GM18520 (cell line): Measurements from ENCODE around the gene HPSE2.
"Not testable (repeated sequence)": the region's sequence is repeated elsewhere in the genome, so short reads cannot be mapped to it uniquely, and the experiment has no call there.

Experiments
- ATAC-seq: cut with Tn5 transposase; IDR thresholded peaks from one replicate; pipeline ENCODE4 v1.9.1; 2021; ENCODE audit not compliant: unreplicated experiment

HPSE2 gene

GRCh38 chr10:98577168-98577567 lies 658.5 kb downstream of the HPSE2 start:
- no peak for ATAC-seq

GRCh38 chr10:98576096-98576495 lies 659.6 kb downstream of the HPSE2 start:
- no peak for ATAC-seq

GRCh38 chr10:98572594-98572993 lies 663.1 kb downstream of the HPSE2 start:
- ATAC-seq: no peak

- no peak for ATAC-seq
Measured at GRCh38 chr10:98570834-98571233, 664.8 kb downstream of the HPSE2 start.

DNA sequence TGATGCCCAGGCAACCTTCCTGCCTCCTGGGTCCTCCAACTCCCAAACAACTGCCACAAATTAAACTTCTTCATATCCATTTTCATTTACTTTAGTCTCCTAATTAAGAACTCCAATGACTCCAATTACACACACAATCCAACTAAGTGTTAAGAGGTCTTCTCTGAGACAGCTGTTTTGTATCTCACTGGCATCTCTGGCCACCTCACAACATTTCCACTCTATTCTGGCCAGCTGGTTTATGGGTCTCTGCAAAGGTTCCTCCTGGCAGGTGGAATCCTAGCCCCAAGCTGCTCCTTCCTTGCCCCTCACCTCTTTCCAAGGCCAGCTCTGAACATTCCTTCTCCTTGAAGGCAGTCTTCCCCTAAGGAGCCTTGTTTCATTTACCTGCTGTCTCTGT lies 665.8 kb downstream of the HPSE2 start:
- ATAC-seq: no peak

DNA sequence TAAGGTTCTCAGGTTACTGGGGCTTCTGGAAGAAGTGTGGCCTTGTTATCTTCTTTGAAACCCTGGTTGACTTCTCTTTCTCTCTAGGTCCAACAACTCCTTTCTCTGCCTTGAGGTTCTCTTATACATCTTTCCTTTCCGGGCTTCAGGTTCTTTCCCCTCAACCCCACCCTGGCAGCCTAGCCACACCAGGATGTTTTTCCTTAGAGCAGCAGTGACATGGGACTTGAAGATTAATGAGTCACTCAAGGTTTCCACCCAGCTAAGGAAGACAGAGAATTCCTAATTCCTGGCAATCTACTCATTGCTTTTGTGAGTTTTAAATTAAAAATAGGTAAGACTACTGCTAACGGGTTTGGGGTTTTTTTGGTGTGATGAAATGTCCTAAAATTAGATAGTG lies 667.1 kb downstream of the HPSE2 start:
- no peak for ATAC-seq

- no peak for ATAC-seq
Measured at GRCh38 chr10:98567391-98568133, 668.1 kb downstream of the HPSE2 start.

- ATAC-seq: no peak
Measured at GRCh38 chr10:98563811-98564210, 671.8 kb downstream of the HPSE2 start.

DNA sequence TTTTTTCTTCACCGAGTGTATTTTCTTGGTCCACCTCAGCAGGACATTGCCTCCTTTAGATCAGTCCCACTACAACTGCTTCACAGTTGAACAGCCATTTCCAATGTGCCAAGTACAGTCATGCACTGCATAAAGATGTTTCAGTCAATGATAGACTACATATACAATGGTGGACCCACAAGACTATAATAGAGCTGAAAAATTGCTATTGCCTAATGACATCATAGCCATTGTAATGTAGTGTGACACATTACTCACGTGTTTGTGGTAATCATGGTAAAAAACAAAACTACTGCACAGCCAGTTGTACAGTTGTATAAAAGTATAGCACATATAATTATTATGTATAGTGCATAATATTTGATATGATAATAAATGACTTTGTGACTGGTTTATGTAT lies 675.1 kb downstream of the HPSE2 start:
- ATAC-seq: no peak

GRCh38 chr10:98556061-98556460 lies 679.6 kb downstream of the HPSE2 start:
- ATAC-seq: no peak

DNA sequence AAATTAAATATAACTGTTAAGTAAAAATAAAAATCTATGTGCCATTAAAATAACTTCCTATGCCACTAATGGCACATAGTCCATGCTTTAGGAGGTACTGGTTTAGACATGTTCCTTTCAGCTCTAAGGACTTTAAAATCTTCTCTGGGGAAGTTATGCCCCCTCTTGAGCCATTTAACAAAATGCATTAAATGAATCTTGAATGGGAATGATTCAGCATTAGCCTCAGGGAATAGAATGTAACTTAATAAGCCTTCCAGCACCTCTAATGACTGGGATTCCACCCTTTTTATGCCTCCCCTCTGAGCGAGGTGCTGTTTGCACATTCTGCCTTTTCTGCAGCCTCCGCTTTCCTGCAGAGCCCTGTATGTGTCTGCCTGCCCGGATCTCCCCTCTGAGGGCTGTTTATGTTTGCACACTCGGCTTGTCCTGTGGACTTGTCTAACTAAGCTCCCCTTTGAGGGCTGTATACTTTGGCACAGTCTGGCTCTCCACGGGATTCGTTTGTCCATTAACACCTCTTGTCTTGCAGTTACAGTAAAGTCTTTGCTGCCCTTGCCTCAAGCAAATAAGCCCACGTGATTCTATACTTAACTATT lies 680.5 kb downstream of the HPSE2 start:
- no peak for ATAC-seq

GRCh38 chr10:98541561-98541960 lies 694.1 kb downstream of the HPSE2 start:
- ATAC-seq: not testable (repeated sequence)

- no peak for ATAC-seq
Measured at GRCh38 chr10:98539578-98539977, 696.1 kb downstream of the HPSE2 start.

- ATAC-seq: no peak
Measured at GRCh38 chr10:98538472-98538871, 697.2 kb downstream of the HPSE2 start.

DNA sequence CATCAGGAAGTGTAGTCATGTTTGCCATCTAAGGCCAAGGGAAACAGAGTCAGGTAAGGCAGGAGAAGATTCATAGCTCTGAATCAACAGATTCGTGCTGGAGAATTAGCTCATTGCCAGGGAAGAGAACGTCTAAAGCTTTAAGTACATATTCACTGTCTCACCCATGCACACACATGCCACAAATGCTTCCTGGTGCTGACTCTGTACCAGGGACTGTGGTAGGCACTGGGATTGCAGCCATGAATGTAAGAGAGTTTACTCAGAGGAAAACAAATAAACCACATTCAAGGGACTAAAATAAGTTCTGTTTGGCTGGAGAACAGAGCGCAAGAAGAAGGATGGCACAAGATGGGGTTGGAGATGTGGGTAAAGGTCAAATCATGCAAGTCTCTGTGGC lies 699.1 kb downstream of the HPSE2 start:
- no peak for ATAC-seq

DNA sequence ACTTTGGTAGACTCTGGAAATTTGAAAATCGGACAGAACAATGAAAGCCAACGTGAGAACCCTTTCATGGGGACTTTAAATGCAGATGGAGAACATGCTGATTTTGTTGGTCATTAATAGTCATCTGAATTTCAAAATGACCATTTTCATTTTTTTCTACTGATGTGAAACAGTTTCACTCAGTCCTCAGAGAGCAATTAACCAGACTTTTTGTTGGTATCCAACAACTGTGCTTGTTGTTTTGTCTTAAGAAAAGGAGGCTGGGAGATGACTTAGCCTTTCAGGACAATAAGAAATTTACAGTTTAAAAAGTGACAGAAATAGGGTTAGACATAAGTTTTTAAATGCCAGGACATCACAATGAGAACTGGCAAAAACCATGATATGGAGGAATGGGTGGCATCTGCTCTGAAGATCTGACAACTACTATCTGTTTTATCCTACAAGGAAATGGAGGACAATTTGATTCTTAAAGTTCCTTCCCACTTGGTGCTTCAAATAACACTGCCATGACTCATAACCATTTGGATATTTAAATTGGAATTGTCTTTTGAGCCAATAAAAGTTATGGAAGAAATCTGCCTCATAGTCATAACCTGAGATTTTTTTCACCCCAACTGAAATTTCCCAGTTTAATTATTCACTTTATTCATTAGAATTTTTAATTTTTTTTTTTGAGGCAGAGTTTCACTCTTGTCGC lies 701.8 kb downstream of the HPSE2 start:
- no peak for ATAC-seq

GRCh38 chr10:98533241-98533640 lies 702.4 kb downstream of the HPSE2 start:
- no peak for ATAC-seq

GRCh38 chr10:98528805-98529183 lies 706.9 kb downstream of the HPSE2 start:
- ATAC-seq: no peak

DNA sequence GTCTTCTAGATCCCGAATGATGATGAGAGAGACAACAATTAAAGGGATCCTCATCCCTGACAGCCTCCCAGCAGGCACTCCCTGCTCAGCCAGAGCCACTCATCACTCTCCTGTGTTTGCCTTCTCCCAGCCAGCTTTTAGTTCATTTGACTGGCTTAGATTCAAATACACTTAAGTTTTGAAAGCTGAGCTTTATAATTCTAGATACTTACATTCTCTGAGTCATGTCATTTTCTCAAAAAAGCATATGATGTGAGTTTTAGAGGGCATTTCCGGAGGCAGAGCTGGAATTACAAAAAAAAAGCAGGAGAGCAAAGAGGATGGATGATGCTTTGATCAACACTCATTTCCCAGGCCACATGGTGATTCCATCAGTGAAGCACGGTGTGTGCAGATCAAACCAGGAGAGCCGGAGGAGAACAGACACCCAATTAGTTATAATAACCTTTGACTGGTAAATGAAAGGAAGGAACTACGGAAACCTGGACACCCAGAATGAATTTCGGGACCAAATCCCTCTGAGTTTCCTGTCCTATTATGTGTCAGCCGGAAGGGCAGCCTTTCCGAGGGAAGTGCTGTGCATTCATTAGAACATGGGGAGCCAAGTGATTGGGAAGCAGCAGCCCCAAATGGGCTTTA lies 707.4 kb downstream of the HPSE2 start:
- ATAC-seq: no peak

GRCh38 chr10:98525969-98526368 lies 709.7 kb downstream of the HPSE2 start:
- ATAC-seq: no peak

- ATAC-seq: no peak
Measured at GRCh38 chr10:98524124-98524523, 711.5 kb downstream of the HPSE2 start.

- ATAC-seq: no peak
Measured at GRCh38 chr10:98519841-98520240, 715.8 kb downstream of the HPSE2 start.
